WTC11 (cell line): Measurements from ENCODE around the gene IGFBPL1. TPM values are rescaled to one million over a fixed set of nuclear protein-coding genes. Genes with fewer than 3 reads are reported as not detected.

Experiments used
- ATAC-seq: fragments of 200-7000 bp; cut with Tn5 transposase; 2 replicates; pipeline ENCODE4 v1.10.0; 2021; ENCODE audit warnings: mild to moderate bottlenecking, moderate library complexity
- CTCF ChIA-PET: fragments of 300-600 bp; sonication (Branson Sonifier 250); formaldehyde crosslinking; loops from one replicate; lab custom pipeline; 2021; ENCODE audit warnings: antibody characterized with exemption; lab: Charles Lee
- POLR2A ChIA-PET: fragments of 350-600 bp; sonication (Branson Sonifier 250); formaldehyde crosslinking; loops from one replicate; lab custom pipeline; 2021; ENCODE audit warnings: antibody characterized with exemption; lab: Charles Lee
- DNase-seq: peaks from one replicate; pipeline ENCODE4 v3.0.0; 2021; ENCODE audit warnings: low spot score
- H3K27ac Mint-ChIP-seq: 2 replicates; pipeline ENCODE4 v1.8.0; 2021; ENCODE audit warnings: mixed read lengths
- H3K27me3 Mint-ChIP-seq: 2 replicates; pipeline ENCODE4 v1.8.0; 2021; ENCODE audit warnings: low read depth, mild to moderate bottlenecking, moderate library complexity, mixed read lengths
- H3K36me3 Mint-ChIP-seq: 2 replicates; pipeline ENCODE4 v1.8.0; 2021; ENCODE audit warnings: mixed read lengths
- H3K4me1 Mint-ChIP-seq: 2 replicates; pipeline ENCODE4 v1.8.0; 2022; ENCODE audit warnings: mixed read lengths
- H3K4me3 Mint-ChIP-seq: 2 replicates; pipeline ENCODE4 v1.8.0; 2021; ENCODE audit warnings: mild to moderate bottlenecking, moderate library complexity, mixed read lengths
- H3K9me3 Mint-ChIP-seq: 2 replicates; pipeline ENCODE4 v1.8.0; 2021; ENCODE audit warnings: mixed read lengths
- ATF6 ChIP-seq: sonication (generic); formaldehyde crosslinking; IDR thresholded peaks from 2 replicates; pipeline ENCODE4 v1.8.1; 2023; ENCODE audit warnings: mild to moderate bottlenecking, missing genetic modification reagents
- CBFB ChIP-seq: sonication (generic); formaldehyde crosslinking; IDR thresholded peaks from 2 replicates; pipeline ENCODE4 v1.8.1; 2022; ENCODE audit warnings: mild to moderate bottlenecking, low read depth, missing genetic modification reagents
- CDX4 ChIP-seq: fragments of 250-450 bp; sonication (Bioruptor Pico); IDR thresholded peaks from 2 replicates; pipeline ENCODE4 v1.9.0; 2021; ENCODE audit warnings: moderate library complexity, mild to moderate bottlenecking, inconsistent platforms, borderline replicate concordance
- CREB1 ChIP-seq: sonication (generic); formaldehyde crosslinking; IDR thresholded peaks from 2 replicates; pipeline ENCODE4 v1.8.0; 2023; ENCODE audit warnings: mild to moderate bottlenecking, missing genetic modification reagents
- CTCF ChIP-seq: fragments of 200-600 bp; IDR thresholded peaks from 2 replicates; pipeline ENCODE4 v1.8.0; 2022; ENCODE audit warnings: antibody characterized with exemption
- E2F4 ChIP-seq: sonication (generic); formaldehyde crosslinking; IDR thresholded peaks from 2 replicates; pipeline ENCODE4 v1.8.1; 2022; ENCODE audit warnings: low read depth, mild to moderate bottlenecking, moderate library complexity, missing genetic modification reagents, borderline replicate concordance
- E2F5 ChIP-seq: sonication (generic); formaldehyde crosslinking; IDR thresholded peaks from 2 replicates; pipeline ENCODE4 v1.8.1; 2022; ENCODE audit warnings: mild to moderate bottlenecking, moderate library complexity, missing genetic modification reagents
- ETV6 ChIP-seq: sonication (generic); formaldehyde crosslinking; IDR thresholded peaks from 2 replicates; pipeline ENCODE4 v1.8.1; 2022; ENCODE audit warnings: mild to moderate bottlenecking, missing genetic modification reagents
- FOXK1 ChIP-seq: sonication (generic); formaldehyde crosslinking; IDR thresholded peaks from 2 replicates; pipeline ENCODE4 v1.8.0; 2022; ENCODE audit warnings: mild to moderate bottlenecking, moderate library complexity, missing genetic modification reagents
- FOXP1 ChIP-seq: sonication (generic); formaldehyde crosslinking; IDR thresholded peaks from 2 replicates; pipeline ENCODE4 v1.8.0; 2022; ENCODE audit warnings: missing genetic modification reagents, mild to moderate bottlenecking, moderate library complexity, borderline replicate concordance
- GABPB1 ChIP-seq: sonication (generic); formaldehyde crosslinking; IDR thresholded peaks from 2 replicates; pipeline ENCODE4 v1.8.1; 2023; ENCODE audit warnings: mild to moderate bottlenecking, missing genetic modification reagents
- HMGA2 ChIP-seq: fragments of 250-450 bp; sonication (Bioruptor Pico); IDR thresholded peaks from 2 replicates; pipeline ENCODE4 v1.4.0; 2021; ENCODE audit warnings: mild to moderate bottlenecking, moderate library complexity
- JAZF1 ChIP-seq: fragments of 250-450 bp; sonication (Bioruptor Pico); IDR thresholded peaks from 2 replicates; pipeline ENCODE4 v1.9.0; 2021; ENCODE audit warnings: moderate library complexity, mild to moderate bottlenecking, inconsistent platforms
- JUN ChIP-seq: sonication (generic); formaldehyde crosslinking; IDR thresholded peaks from 2 replicates; pipeline ENCODE4 v1.8.0; 2023; ENCODE audit warnings: mild to moderate bottlenecking, missing genetic modification reagents
- OVOL2 ChIP-seq: fragments of 250-450 bp; sonication (Bioruptor Pico); IDR thresholded peaks from 2 replicates; pipeline ENCODE4 v1.9.0; 2021; ENCODE audit warnings: mild to moderate bottlenecking, borderline replicate concordance
- PRDM15 ChIP-seq: sonication (generic); formaldehyde crosslinking; IDR thresholded peaks from 2 replicates; pipeline ENCODE4 v1.8.0; 2022; ENCODE audit warnings: missing genetic modification reagents
- RELA ChIP-seq: sonication (generic); formaldehyde crosslinking; IDR thresholded peaks from 2 replicates; pipeline ENCODE4 v1.8.1; 2022; ENCODE audit warnings: missing genetic modification reagents, mild to moderate bottlenecking, borderline replicate concordance
- SMAD3 ChIP-seq: sonication (generic); formaldehyde crosslinking; IDR thresholded peaks from 2 replicates; pipeline ENCODE4 v1.8.0; 2022; ENCODE audit warnings: missing genetic modification reagents, mild to moderate bottlenecking, borderline replicate concordance
- TEAD4 ChIP-seq: sonication (generic); formaldehyde crosslinking; IDR thresholded peaks from 2 replicates; pipeline ENCODE4 v1.8.0; 2022; ENCODE audit warnings: mild to moderate bottlenecking, missing genetic modification reagents
- ZNF121 ChIP-seq: sonication (generic); formaldehyde crosslinking; IDR thresholded peaks from 2 replicates; pipeline ENCODE4 v1.8.0; 2023; ENCODE audit warnings: missing genetic modification reagents
- total RNA-seq: library from RNA; stranded (reverse); gene quantifications from 3 replicates; pipeline ENCODE4 v1.2.3, GENCODE V29; 2021
- TF ChIP-seq, protein P1 (sequence below): fragments of 250-450 bp; sonication (Bioruptor Pico); IDR thresholded peaks from 2 replicates; pipeline ENCODE4 v1.8.0; 2021; ENCODE audit warnings: mild to moderate bottlenecking

The IGFBPL1 gene
- total RNA-seq, 1 experiment from 2014 or later, result 36.7 TPM

GRCh38 chr9:38432922-38433510 lies 8.8 kb upstream of the IGFBPL1 start (continued):
- TF ChIP-seq CTCF, result peak; percentile 57
- TF ChIP-seq E2F5 (CRISPR knock-in tag), result no peak
- TF ChIP-seq ETV6 (CRISPR knock-in tag), result no peak
- no peak for TF ChIP-seq JAZF1 (CRISPR knock-in tag)
- TF ChIP-seq, all 79 proteins: peak for 4

GRCh38 chr9:38431116-38431515 lies 6.9 kb upstream of the IGFBPL1 start:
- Mint-ChIP-seq H3K36me3 (no peaks in the 10 kb centered on the region), H3K9me3 (peaks cover 5% of the 10 kb centered on the region), H3K27ac (no peak overlapping the region), H3K4me3 (no peak overlapping the region), H3K4me1 (peaks cover 32% of the 10 kb centered on the region), H3K27me3 (peaks cover 27% of the 10 kb centered on the region)
- DNase-seq, result no peak
- CTCF ChIA-PET, result no interaction called here
- no peak for ATAC-seq
- TF ChIP-seq CBFB (no peak), CDX4 (no peak)
- TF ChIP-seq, all 79 proteins: peak for 0
- POLR2A ChIA-PET, result no interaction called here

- H3K9me3 Mint-ChIP-seq, result 0 out of 2 replicates have a peak, but pooled peaks cover 4% of the 10 kb centered on the region
- ChIA-PET POLR2A (no interaction called here), CTCF (interaction anchor here (1.5 kb wide), 1 partner anchor 11 kb away, joined by 7 read pairs; no protein-coding TSS in a partner anchor)
- no peaks in the 10 kb centered on the region for H3K36me3 Mint-ChIP-seq
- peaks cover 26% of the 10 kb centered on the region for H3K4me1 Mint-ChIP-seq
- peaks cover 50% of the 10 kb centered on the region for H3K27me3 Mint-ChIP-seq
- DNase-seq (no peak), ATAC-seq (no peak)
- H3K4me3 Mint-ChIP-seq, result no peak overlapping the region
- H3K27ac Mint-ChIP-seq, result no peak overlapping the region
- TF ChIP-seq FOXK1 (CRISPR knock-in tag), result no peak
- TF ChIP-seq HMGA2 (CRISPR knock-in tag), result no peak
- TF ChIP-seq ATF6, result no peak
- no peak for TF ChIP-seq GABPB1 (CRISPR knock-in tag)
- no peak for TF ChIP-seq ZNF121
- no peak for TF ChIP-seq SMAD3 (CRISPR knock-in tag)
- TF ChIP-seq FOXP1 (CRISPR knock-in tag), result no peak
- TF ChIP-seq, protein P1, sequence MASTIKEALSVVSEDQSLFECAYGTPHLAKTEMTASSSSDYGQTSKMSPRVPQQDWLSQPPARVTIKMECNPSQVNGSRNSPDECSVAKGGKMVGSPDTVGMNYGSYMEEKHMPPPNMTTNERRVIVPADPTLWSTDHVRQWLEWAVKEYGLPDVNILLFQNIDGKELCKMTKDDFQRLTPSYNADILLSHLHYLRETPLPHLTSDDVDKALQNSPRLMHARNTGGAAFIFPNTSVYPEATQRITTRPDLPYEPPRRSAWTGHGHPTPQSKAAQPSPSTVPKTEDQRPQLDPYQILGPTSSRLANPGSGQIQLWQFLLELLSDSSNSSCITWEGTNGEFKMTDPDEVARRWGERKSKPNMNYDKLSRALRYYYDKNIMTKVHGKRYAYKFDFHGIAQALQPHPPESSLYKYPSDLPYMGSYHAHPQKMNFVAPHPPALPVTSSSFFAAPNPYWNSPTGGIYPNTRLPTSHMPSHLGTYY, result no peak
- no peak for TF ChIP-seq JUN (CRISPR knock-in tag)
- TF ChIP-seq OVOL2 (CRISPR knock-in tag), result no peak
- no peak for TF ChIP-seq E2F4 (CRISPR knock-in tag)
- no peak for TF ChIP-seq TEAD4 (CRISPR knock-in tag)
- TF ChIP-seq RELA (CRISPR knock-in tag), result no peak
- no peak for TF ChIP-seq E2F5 (CRISPR knock-in tag)
- no peak for TF ChIP-seq CREB1 (CRISPR knock-in tag)
- no peak for TF ChIP-seq PRDM15
These were observed 3.8 kb upstream of the IGFBPL1 start for GRCh38 chr9:38428062-38428461.
